ENCODE results near the gene DUSP14.
"Not testable (repeated sequence)": the region's sequence is repeated elsewhere in the genome, so short reads cannot be mapped to it uniquely, and the experiment has no call there.

DNA sequence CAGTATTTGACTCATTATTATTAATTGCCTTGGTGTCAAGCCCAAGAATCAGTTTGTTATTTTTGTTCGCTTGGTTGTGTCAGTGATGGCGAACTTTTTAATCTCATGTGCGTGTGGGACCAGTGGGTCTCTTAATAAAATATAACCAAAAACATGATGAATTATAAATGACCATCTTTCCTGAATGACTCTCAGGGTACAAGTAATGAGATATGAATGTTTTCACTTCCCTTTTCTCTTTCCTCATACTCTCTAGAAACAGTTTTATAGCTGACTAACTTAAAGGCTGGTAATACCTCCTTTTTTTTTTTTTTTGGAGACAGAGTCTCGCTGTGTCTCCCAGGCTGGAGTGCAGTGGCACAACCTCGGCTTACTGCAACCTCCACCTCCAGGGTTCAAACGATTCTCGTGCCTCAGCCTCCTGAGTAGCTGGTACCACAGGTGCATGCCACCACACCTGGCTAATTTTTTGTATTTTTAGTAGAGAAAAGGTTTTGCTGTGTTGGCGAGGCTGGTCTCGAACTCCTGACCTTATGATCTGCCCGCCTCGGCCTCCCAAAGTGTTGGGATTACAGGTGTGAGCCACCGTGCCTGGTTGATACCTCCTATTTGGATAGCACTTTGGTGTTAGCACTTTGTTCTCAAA is 48.2 kb upstream of the DUSP14 start:
- TF ChIP-seq NRF1 (IDR thresholded peaks at IDR 0.05; ENCODE audit: low read depth, low read length); HDAC2 (IDR thresholded peaks at IDR 0.05; ENCODE audit: borderline replicate concordance in 1 of 2, low read depth in 2 of 2, low read length in 2 of 2); JUND (IDR thresholded peaks at IDR 0.05; ENCODE audit: low read length); GABPA (IDR thresholded peaks at IDR 0.05; ENCODE audit: borderline replicate concordance, insufficient read depth, low read length): not testable (repeated sequence)
- TF ChIP-seq, protein P1, sequence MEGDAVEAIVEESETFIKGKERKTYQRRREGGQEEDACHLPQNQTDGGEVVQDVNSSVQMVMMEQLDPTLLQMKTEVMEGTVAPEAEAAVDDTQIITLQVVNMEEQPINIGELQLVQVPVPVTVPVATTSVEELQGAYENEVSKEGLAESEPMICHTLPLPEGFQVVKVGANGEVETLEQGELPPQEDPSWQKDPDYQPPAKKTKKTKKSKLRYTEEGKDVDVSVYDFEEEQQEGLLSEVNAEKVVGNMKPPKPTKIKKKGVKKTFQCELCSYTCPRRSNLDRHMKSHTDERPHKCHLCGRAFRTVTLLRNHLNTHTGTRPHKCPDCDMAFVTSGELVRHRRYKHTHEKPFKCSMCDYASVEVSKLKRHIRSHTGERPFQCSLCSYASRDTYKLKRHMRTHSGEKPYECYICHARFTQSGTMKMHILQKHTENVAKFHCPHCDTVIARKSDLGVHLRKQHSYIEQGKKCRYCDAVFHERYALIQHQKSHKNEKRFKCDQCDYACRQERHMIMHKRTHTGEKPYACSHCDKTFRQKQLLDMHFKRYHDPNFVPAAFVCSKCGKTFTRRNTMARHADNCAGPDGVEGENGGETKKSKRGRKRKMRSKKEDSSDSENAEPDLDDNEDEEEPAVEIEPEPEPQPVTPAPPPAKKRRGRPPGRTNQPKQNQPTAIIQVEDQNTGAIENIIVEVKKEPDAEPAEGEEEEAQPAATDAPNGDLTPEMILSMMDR (IDR thresholded peaks at IDR 0.05; ENCODE audit: control extremely low read depth in 1 of 3, insufficient read depth in 1 of 3, low read depth in 1 of 3, low read length in 3 of 3), result not testable (repeated sequence)
